Heart left ventricle (tissue), 16 donors: ENCODE results near the gene CLMP. TPM values are rescaled to one million over a fixed set of nuclear protein-coding genes. Genes with fewer than 3 reads are reported as not detected.
A peak's percentile ranks its signal among the peaks of the same experiment; 100 is the strongest.

Experiments
- ATAC-seq, 4 donors: fragments of 200-7000 bp; cut with Tn5 transposase; one replicate each; pipeline ENCODE4 v1.9.1; 2020 to 2022; ENCODE audit warnings: moderate library complexity in 4 of 4, mild to moderate bottlenecking in 3 of 4, moderate number of reproducible peaks in 1 of 4
- DNase-seq, 5 donors: peaks; one replicate each; pipeline ENCODE4 v3.0.0-alpha.2; 2020
- H3K27ac ChIP-seq, 12 donors: fragments of 200-600 bp; sonication (generic) in 4 of 12; one replicate each; pipeline versions ENCODE4 v1.5.0 to v1.8.0; 2016 to 2022; ENCODE audit warnings: mild to moderate bottlenecking in 2 of 12
- H3K27me3 ChIP-seq, 9 donors: fragments of 200-600 bp; sonication (generic) in 2 of 9; one replicate each; pipeline versions ENCODE4 v1.5.1 to v1.8.0; 2016 to 2022; ENCODE audit warnings: mild to moderate bottlenecking in 3 of 9
- H3K36me3 ChIP-seq, 9 donors: fragments of 200-600 bp; sonication (generic) in 2 of 9; one replicate each; pipeline versions ENCODE4 v1.5.0 to v1.8.0; 2018 to 2022; ENCODE audit warnings: mild to moderate bottlenecking in 2 of 9
- H3K4me1 ChIP-seq, 12 donors: fragments of 200-600 bp; sonication (generic) in 4 of 12; one replicate each; pipeline versions ENCODE4 v1.5.0 to v1.8.0; 2016 to 2022; ENCODE audit warnings: mild to moderate bottlenecking in 3 of 12
- H3K4me3 ChIP-seq, 12 donors: fragments of 200-600 bp; sonication (generic) in 4 of 12; one replicate each; pipeline versions ENCODE4 v1.5.0 to v1.8.0; 2017 to 2022; ENCODE audit warnings: mild to moderate bottlenecking in 9 of 12, moderate library complexity in 4 of 12
- H3K9me3 ChIP-seq, 12 donors: fragments of 200-600 bp; sonication (generic) in 4 of 12; one replicate each; pipeline versions ENCODE4 v1.5.0 to v1.8.0; 2016 to 2022; ENCODE audit warnings: mild to moderate bottlenecking in 1 of 12
- CTCF ChIP-seq, 12 donors: fragments of 200-600 bp; sonication (generic) in 4 of 12; IDR thresholded peaks; one replicate each; pipeline versions ENCODE4 v1.5.0 to v1.8.0; 2018 to 2022; ENCODE audit warnings: antibody characterized with exemption in 12 of 12, mild to moderate bottlenecking in 5 of 12
- POLR2A ChIP-seq, 2 donors: fragments of 450-650 bp; IDR thresholded peaks; one replicate each; pipeline ENCODE4 v1.6.1; 2017; ENCODE audit warnings: antibody characterized with exemption in 2 of 2, mild to moderate bottlenecking in 2 of 2, moderate library complexity in 2 of 2
- WGBS, 4 donors: extraction: QIAGEN DNeasy Blood & Tissue Kit in 2 of 4; methylation state at CpG; one replicate each; pipeline versions ENCODE4 v1.1.5 to v1.1.7; 2013 to 2018; 5-methylcytosine and 5-hydroxymethylcytosine counted together
- intact Hi-C, 10 donors: fragments of 100-400 bp; cut with DNase I; formaldehyde crosslinking; loops; one replicate each; pipeline versions ENCODE4 v1.11.1 to v1.14.2; 2022
- polyA plus RNA-seq, 2 donors: library from polyadenylated mRNA; stranded (reverse); fragments of 200-250 nt; gene quantifications; one replicate each; pipeline ENCODE4 v1.2.3, GENCODE V29; 2013
- total RNA-seq, 9 donors: library from RNA; depleted of rRNA in 2 of 9; stranded (reverse); fragments of >200 nt in 2 of 9; fragmentation: NEBNext Ultra II Directional in 3 of 9; extraction: Animal tissue kit (Norgen Biotek cat#: 25700) in 3 of 9; gene quantifications; one replicate each; pipeline versions ENCODE4 v1.1.0 to v1.2.4, GENCODE V29; 2016 to 2023
- donor health status: ischemic (EF 13 %, LVEDD 7.1; RV severe dilation, severe dysfunction).
- donor health status: healthy with polysubstance abuse.
- donor health status: DM: no; HTN: yes; CAD: no.
- donor health status: DM: no; HTN: no; CAD: no.
- donor health status: ischemic (EF 25% LVEDD 6.9; RV normal size, moderate dysfunction).
- donor health status: ischemic (EF 25% LVEDD 5.7; RV mildly dilated, moderate dysfunction).
- donor health status: healthy.
- donor health status: DM: yes; HTN: yes; CAD: no.
- donor health status: ischemic (EF 35%, LVEDD 5.7; RV mildly dilated, moderate dysfunction).
- donor health status: nonischemic (EF 11% LVEDD 7.7; RV severe dilation, severe dysfunction).
- donor health status: DM: yes; HTN: yes; CAD: no.
- donor health status: PGD.
- donor health status: ischemic (EF 29% LVEDD 5.4; RV normal size, mild dysfunction).
- donor health status: nonischemic (EF 23%, LVEDD 6.1; RV moderate dilation, normal function).

The CLMP gene
- total and polyA plus RNA-seq, 11 donors = 1.9 to 18.4 (median 5.8) TPM

- intact Hi-C loops = no loop called here
- Histone ChIP-seq H3K36me3 (no peaks in the 10 kb centered on the region), H3K27me3 (peaks cover 0 to 11% (median 0%) of the 10 kb centered on the region in 9 donors), H3K4me1 (no peaks in the 10 kb centered on the region), H3K9me3 (peaks cover 0 to 9% (median 0%) of the 10 kb centered on the region in 12 donors), H3K4me3 (no peak overlapping the region), H3K27ac (no peak overlapping the region)
- no peak for TF ChIP-seq CTCF (IDR thresholded peaks at IDR 0.05)
- no peak for TF ChIP-seq POLR2A (IDR thresholded peaks at IDR 0.05)
- ATAC-seq (no peak), DNase-seq (no peak)
- 85 to 89% (median 86%) methylated on average over 3 of the region's 3 CpGs for WGBS, 4 donors
These were observed 43.7 kb downstream of the CLMP start for GRCh38 chr11:123151366-123151765.

GRCh38 chr11:123150882-123151281, 44.2 kb downstream of the CLMP start:
- DNase-seq (no peak), ATAC-seq (no peak)
- H3K27me3 ChIP-seq = peaks cover 0 to 11% (median 0%) of the 10 kb centered on the region in 9 donors
- intact Hi-C loops = no loop called here
- H3K27ac ChIP-seq = no peak overlapping the region
- peaks cover 0 to 4% (median 0%) of the 10 kb centered on the region in 12 donors for H3K9me3 ChIP-seq
- TF ChIP-seq CTCF (IDR thresholded peaks at IDR 0.05) (no peak), POLR2A (IDR thresholded peaks at IDR 0.05) (no peak)
- no peaks in the 10 kb centered on the region for H3K4me1 ChIP-seq
- no peaks in the 10 kb centered on the region for H3K36me3 ChIP-seq
- 95 to 100% (median 97%) methylated on average over 5 to 6 of the region's 6 CpGs for WGBS, 4 donors
- no peak overlapping the region for H3K4me3 ChIP-seq

- TF ChIP-seq POLR2A (IDR thresholded peaks at IDR 0.05) (no peak), CTCF (IDR thresholded peaks at IDR 0.05) (no peak)
- 80 to 92% (median 84%) methylated on average over 4 of the region's 4 CpGs for WGBS, 4 donors
- intact Hi-C loops = no loop called here
These were observed 46.1 kb downstream of the CLMP start for GRCh38 chr11:123148965-123149364.

GRCh38 chr11:123145661-123146060, 49.4 kb downstream of the CLMP start:
- no peak for TF ChIP-seq POLR2A (IDR thresholded peaks at IDR 0.05)
- no peak for TF ChIP-seq CTCF (IDR thresholded peaks at IDR 0.05)
- no peak for DNase-seq
- H3K9me3 ChIP-seq = no peaks in the 10 kb centered on the region
- no peak overlapping the region for H3K4me3 ChIP-seq
- WGBS, 4 donors = 46 to 61% (median 56%) methylated on average over 9 of the region's 9 CpGs
- no peaks in the 10 kb centered on the region for H3K36me3 ChIP-seq
- ATAC-seq = peak in 3 of 4 donors; percentile 29 to 39 (median 35)
- peaks cover 0 to 32% (median 0%) of the 10 kb centered on the region in 9 donors for H3K27me3 ChIP-seq
- peaks cover 0 to 8% (median 0%) of the 10 kb centered on the region in 12 donors for H3K4me1 ChIP-seq
- intact Hi-C loops = no loop called here
- H3K27ac ChIP-seq = no peak overlapping the region

More at GRCh38 chr11:123148965-123149364, 46.1 kb downstream of the CLMP start:
- DNase-seq (no peak), ATAC-seq (no peak)
- Histone ChIP-seq H3K4me3 (no peak overlapping the region), H3K9me3 (no peaks in the 10 kb centered on the region), H3K27ac (no peak overlapping the region), H3K27me3 (peaks cover 0 to 21% (median 0%) of the 10 kb centered on the region in 9 donors), H3K36me3 (no peaks in the 10 kb centered on the region), H3K4me1 (peaks cover 0 to 8% (median 0%) of the 10 kb centered on the region in 12 donors)
